OCI-LY3 (cell line): Measurements from ENCODE around the gene RAB11FIP2.

Experiments used
- EZH2phosphoT487 ChIP-seq: fragments of 200-600 bp; shearing (Covaris generic); IDR thresholded peaks from 2 replicates; pipeline ENCODE4 v1.6.1; 2018; ENCODE audit warnings: antibody characterized with exemption, mixed run types, low read depth
- TF ChIP-seq, protein P1 (sequence below): fragments of 200-600, 300-600 bp; sonication (generic); IDR thresholded peaks from 2 replicates; pipeline ENCODE4 v1.5.1; 2014; ENCODE audit warnings: antibody characterized with exemption, low read length, low read depth

DNA sequence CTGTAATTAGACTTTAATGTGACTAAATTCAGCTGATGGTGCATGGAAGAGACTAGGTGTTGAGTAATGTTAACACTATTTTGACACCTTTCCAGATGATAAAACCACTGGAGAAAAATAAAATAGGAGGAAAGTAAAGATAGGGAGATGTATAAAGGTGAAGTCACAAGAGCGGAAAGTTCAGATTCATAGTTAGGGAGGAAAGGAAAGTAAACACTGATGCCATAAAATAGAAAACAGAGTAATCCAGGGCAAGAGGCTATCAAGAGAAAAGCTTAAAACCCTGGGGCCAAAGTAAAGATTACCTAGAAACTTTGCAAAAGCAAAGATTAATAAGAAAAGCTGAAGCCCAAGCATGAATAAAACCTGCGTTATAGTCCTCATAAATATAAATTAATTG, 62.8 kb downstream of the RAB11FIP2 start:
- TF ChIP-seq, protein P1, sequence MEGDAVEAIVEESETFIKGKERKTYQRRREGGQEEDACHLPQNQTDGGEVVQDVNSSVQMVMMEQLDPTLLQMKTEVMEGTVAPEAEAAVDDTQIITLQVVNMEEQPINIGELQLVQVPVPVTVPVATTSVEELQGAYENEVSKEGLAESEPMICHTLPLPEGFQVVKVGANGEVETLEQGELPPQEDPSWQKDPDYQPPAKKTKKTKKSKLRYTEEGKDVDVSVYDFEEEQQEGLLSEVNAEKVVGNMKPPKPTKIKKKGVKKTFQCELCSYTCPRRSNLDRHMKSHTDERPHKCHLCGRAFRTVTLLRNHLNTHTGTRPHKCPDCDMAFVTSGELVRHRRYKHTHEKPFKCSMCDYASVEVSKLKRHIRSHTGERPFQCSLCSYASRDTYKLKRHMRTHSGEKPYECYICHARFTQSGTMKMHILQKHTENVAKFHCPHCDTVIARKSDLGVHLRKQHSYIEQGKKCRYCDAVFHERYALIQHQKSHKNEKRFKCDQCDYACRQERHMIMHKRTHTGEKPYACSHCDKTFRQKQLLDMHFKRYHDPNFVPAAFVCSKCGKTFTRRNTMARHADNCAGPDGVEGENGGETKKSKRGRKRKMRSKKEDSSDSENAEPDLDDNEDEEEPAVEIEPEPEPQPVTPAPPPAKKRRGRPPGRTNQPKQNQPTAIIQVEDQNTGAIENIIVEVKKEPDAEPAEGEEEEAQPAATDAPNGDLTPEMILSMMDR: no peak
- no peak for TF ChIP-seq EZH2phosphoT487
